ENCODE data around the gene HNF4A. TPM values are rescaled to one million over a fixed set of nuclear protein-coding genes. Genes with fewer than 3 reads are reported as not detected.

Gene HNF4A
- total and polyA plus RNA-seq, 2 of the 13 experiments (the other 11 are each of a cell fraction or from before 2014, with no cell fraction given) = 80.9 to 169 TPM

DNA sequence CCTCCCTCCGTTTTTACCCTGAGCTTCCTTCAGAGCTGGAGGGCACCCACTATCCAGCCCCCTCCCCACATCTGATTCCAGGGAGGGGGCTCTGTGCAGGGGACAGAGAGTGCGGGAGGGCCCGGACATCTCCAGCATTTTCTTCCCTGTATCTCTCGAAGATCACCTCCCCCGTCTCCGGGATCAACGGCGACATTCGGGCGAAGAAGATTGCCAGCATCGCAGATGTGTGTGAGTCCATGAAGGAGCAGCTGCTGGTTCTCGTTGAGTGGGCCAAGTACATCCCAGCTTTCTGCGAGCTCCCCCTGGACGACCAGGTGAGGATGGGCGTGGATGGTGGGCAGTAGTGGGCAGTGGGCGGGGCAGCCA lies 58.8 kb downstream of the HNF4A start (continued):
- TF ChIP-seq, protein P1, sequence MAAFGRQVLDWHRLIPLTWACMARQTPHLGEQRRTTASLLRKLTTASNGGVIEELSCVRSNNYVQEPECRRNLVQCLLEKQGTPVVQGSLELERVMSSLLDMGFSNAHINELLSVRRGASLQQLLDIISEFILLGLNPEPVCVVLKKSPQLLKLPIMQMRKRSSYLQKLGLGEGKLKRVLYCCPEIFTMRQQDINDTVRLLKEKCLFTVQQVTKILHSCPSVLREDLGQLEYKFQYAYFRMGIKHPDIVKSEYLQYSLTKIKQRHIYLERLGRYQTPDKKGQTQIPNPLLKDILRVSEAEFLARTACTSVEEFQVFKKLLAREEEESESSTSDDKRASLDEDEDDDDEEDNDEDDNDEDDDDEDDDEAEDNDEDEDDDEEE (CRISPR knock-in tag; IDR thresholded peaks at IDR 0.05) = no peak
- no peak for TF ChIP-seq MIER2 (CRISPR knock-in tag; IDR thresholded peaks at IDR 0.05)
- TF ChIP-seq CHD2 (IDR thresholded peaks at IDR 0.05; ENCODE audit: low read depth, low read length) = no peak
- TF ChIP-seq, protein P2, sequence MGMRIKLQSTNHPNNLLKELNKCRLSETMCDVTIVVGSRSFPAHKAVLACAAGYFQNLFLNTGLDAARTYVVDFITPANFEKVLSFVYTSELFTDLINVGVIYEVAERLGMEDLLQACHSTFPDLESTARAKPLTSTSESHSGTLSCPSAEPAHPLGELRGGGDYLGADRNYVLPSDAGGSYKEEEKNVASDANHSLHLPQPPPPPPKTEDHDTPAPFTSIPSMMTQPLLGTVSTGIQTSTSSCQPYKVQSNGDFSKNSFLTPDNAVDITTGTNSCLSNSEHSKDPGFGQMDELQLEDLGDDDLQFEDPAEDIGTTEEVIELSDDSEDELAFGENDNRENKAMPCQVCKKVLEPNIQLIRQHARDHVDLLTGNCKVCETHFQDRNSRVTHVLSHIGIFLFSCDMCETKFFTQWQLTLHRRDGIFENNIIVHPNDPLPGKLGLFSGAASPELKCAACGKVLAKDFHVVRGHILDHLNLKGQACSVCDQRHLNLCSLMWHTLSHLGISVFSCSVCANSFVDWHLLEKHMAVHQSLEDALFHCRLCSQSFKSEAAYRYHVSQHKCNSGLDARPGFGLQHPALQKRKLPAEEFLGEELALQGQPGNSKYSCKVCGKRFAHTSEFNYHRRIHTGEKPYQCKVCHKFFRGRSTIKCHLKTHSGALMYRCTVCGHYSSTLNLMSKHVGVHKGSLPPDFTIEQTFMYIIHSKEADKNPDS (CRISPR knock-in tag; IDR thresholded peaks at IDR 0.05) = no peak
- no peak for TF ChIP-seq FOXK2 (IDR thresholded peaks at IDR 0.05)
- no peak for TF ChIP-seq IRX3 (CRISPR knock-in tag; IDR thresholded peaks at IDR 0.05; ENCODE audit: borderline replicate concordance, low read depth)
- no peak for TF ChIP-seq NR1H2 (CRISPR knock-in tag; IDR thresholded peaks at IDR 0.05; ENCODE audit: borderline replicate concordance, low read depth)
- TF ChIP-seq, protein P3, sequence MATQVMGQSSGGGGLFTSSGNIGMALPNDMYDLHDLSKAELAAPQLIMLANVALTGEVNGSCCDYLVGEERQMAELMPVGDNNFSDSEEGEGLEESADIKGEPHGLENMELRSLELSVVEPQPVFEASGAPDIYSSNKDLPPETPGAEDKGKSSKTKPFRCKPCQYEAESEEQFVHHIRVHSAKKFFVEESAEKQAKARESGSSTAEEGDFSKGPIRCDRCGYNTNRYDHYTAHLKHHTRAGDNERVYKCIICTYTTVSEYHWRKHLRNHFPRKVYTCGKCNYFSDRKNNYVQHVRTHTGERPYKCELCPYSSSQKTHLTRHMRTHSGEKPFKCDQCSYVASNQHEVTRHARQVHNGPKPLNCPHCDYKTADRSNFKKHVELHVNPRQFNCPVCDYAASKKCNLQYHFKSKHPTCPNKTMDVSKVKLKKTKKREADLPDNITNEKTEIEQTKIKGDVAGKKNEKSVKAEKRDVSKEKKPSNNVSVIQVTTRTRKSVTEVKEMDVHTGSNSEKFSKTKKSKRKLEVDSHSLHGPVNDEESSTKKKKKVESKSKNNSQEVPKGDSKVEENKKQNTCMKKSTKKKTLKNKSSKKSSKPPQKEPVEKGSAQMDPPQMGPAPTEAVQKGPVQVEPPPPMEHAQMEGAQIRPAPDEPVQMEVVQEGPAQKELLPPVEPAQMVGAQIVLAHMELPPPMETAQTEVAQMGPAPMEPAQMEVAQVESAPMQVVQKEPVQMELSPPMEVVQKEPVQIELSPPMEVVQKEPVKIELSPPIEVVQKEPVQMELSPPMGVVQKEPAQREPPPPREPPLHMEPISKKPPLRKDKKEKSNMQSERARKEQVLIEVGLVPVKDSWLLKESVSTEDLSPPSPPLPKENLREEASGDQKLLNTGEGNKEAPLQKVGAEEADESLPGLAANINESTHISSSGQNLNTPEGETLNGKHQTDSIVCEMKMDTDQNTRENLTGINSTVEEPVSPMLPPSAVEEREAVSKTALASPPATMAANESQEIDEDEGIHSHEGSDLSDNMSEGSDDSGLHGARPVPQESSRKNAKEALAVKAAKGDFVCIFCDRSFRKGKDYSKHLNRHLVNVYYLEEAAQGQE (IDR thresholded peaks at IDR 0.05; ENCODE audit: borderline replicate concordance in 1 of 2, low read depth in 1 of 2, low read length in 2 of 2) = no peak
- no peak for TF ChIP-seq HMG20A (CRISPR knock-in tag; IDR thresholded peaks at IDR 0.05; ENCODE audit: borderline replicate concordance)
- TF ChIP-seq RXRA (CRISPR knock-in tag; IDR thresholded peaks at IDR 0.05) = no peak; the same call in 1 of the 2 replicates
- TF ChIP-seq SIX1 (CRISPR knock-in tag; IDR thresholded peaks at IDR 0.05; ENCODE audit: borderline replicate concordance) = no peak
- TF ChIP-seq ZNF781 (CRISPR knock-in tag; IDR thresholded peaks at IDR 0.05; ENCODE audit: borderline replicate concordance, not compliant biosample characterization) = no peak
- no peak for TF ChIP-seq CREB1 (IDR thresholded peaks at IDR 0.05)
- no peak for TF ChIP-seq CREB1 (CRISPR knock-in tag; IDR thresholded peaks at IDR 0.05)
- TF ChIP-seq, protein P4, sequence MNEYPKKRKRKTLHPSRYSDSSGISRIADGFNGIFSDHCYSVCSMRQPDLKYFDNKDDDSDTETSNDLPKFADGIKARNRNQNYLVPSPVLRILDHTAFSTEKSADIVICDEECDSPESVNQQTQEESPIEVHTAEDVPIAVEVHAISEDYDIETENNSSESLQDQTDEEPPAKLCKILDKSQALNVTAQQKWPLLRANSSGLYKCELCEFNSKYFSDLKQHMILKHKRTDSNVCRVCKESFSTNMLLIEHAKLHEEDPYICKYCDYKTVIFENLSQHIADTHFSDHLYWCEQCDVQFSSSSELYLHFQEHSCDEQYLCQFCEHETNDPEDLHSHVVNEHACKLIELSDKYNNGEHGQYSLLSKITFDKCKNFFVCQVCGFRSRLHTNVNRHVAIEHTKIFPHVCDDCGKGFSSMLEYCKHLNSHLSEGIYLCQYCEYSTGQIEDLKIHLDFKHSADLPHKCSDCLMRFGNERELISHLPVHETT (CRISPR knock-in tag; conservative IDR thresholded peaks at IDR 0.05) = no peak
- no peak for TF ChIP-seq ZNF17 (CRISPR knock-in tag; IDR thresholded peaks at IDR 0.05)
- TF ChIP-seq ZNF3 (CRISPR knock-in tag; IDR thresholded peaks at IDR 0.05) = no peak
- TF ChIP-seq ZNF547 (CRISPR knock-in tag; IDR thresholded peaks at IDR 0.05) = no peak
- no peak for TF ChIP-seq DNMT1 (CRISPR knock-in tag; IDR thresholded peaks at IDR 0.05)
- TF ChIP-seq, protein P5, sequence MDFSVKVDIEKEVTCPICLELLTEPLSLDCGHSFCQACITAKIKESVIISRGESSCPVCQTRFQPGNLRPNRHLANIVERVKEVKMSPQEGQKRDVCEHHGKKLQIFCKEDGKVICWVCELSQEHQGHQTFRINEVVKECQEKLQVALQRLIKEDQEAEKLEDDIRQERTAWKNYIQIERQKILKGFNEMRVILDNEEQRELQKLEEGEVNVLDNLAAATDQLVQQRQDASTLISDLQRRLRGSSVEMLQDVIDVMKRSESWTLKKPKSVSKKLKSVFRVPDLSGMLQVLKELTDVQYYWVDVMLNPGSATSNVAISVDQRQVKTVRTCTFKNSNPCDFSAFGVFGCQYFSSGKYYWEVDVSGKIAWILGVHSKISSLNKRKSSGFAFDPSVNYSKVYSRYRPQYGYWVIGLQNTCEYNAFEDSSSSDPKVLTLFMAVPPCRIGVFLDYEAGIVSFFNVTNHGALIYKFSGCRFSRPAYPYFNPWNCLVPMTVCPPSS (IDR thresholded peaks at IDR 0.05) = no peak
- TF ChIP-seq GABPB1 (CRISPR knock-in tag; IDR thresholded peaks at IDR 0.05) = no peak
